GM10847 (cell line): ENCODE data around the gene KDM4D.

Experiments used
- POLR2A ChIP-seq: IDR thresholded peaks from 2 replicates; pipeline ENCODE4 v1.6.1; 2011; ENCODE audit not compliant: insufficient read length; ENCODE audit errors: extremely low read depth

Gene KDM4D

GRCh38 chr11:95003716-95004115, 30.2 kb downstream of the KDM4D start:
- no peak for TF ChIP-seq POLR2A

GRCh38 chr11:95005642-95006041, 32.1 kb downstream of the KDM4D start:
- no peak for TF ChIP-seq POLR2A

- TF ChIP-seq POLR2A = no peak
These were observed 37.9 kb downstream of the KDM4D start for GRCh38 chr11:95011376-95011775.

DNA sequence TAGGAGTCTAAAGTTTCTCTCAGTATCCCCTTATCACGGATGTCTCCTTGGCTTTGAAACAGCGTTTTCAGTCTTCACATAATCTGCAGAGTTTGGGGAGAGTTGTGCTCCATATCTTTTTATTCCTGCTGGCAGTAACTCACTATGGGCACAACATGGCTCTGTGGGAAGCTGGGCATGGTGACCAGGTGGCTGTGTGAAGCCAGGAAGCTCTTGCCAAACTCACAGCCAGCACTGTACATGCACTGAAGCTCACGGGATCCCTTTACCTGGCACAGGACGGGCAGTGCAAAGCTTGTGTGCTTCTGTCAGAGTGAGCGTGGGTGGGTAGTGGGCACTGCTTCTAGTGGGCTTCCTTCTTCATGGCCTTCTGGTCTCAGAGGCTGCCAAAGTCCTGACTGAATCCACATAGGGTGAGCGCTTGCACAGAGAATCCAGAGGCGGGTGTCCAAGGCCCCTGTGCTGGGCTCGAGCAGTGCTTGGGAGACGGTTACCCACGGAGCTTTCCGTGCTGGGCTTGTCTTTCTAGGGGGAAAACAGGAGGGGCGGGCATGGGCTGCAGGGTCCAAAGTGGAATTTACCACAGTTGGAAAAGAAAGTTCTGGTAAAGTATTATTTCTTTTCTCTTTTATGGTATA, 40.8 kb downstream of the KDM4D start:
- no peak for TF ChIP-seq POLR2A

DNA sequence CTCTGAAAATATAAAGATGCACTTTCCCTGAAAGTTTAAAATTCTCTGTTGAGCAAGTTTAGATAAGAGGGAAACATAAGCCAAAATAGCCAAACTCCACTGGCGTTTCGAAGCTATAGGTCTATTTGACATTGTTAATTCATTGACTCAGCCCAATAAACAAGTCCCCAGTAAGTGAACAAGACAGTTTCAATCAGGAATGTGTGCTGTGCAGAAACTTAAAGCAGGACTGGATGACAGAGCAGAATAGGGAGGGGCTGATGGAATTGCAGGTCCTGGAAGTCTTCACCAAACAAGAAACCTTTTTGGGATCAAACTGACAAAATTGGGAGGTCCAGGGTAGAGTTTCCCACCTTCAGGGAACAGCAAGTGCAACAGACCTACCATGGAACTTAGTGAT, 42.6 kb downstream of the KDM4D start:
- no peak for TF ChIP-seq POLR2A

- no peak for TF ChIP-seq POLR2A
These were observed 51.4 kb downstream of the KDM4D start, which contains the start of gene KDM4E for GRCh38 chr11:95024958-95025357. TSS of gene KDM4E (plus strand) at chr11:95025258. CDS start at chr11:95025558, 300 bp downstream.

GRCh38 chr11:95028357-95028756, 54.8 kb downstream of the KDM4D start:
- no peak for TF ChIP-seq POLR2A

DNA sequence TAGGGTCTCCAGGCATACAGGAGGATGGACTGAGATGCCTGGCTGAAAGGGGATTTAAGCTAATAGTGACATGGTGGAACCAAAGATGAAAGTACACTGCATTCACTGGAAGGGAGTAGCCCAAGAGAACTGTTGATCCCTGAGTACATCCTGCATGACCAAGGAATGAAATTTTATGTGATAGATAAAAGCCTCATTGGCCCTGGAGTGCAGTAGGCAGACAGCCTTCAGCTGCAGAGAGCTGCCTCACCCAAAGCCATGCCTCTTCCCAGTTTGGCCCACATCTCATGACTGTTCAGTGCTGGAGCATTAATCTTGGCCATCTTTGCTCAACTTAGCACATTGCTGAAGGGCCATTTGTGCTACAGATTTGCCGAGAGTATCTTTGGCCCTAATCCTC, 59.5 kb downstream of the KDM4D start:
- no peak for TF ChIP-seq POLR2A

GRCh38 chr11:95035316-95035715, 61.8 kb downstream of the KDM4D start:
- TF ChIP-seq POLR2A = no peak

GRCh38 chr11:95042239-95042638, 68.7 kb downstream of the KDM4D start:
- no peak for TF ChIP-seq POLR2A

GRCh38 chr11:95042906-95043305, 69.4 kb downstream of the KDM4D start:
- no peak for TF ChIP-seq POLR2A

- TF ChIP-seq POLR2A = no peak
These were observed 70.5 kb downstream of the KDM4D start for GRCh38 chr11:95044010-95044409.

DNA sequence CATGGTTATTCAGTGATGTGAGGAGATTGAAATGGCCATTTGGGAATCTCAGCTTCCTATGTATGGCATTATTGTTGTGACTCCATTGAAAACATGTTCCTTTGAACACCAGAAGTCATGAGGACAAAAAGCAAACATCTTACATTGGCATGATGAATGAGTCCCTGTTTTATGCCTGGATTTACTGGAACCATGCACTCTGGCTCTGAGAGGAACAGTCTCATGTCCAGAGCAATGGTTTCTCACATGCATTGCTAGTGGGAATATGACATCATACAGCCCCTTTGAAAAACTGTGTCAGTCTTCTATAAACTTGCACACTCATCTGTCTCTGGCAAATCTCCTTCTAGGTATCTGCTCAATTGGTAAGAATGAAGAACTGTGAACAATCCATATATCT, 72.3 kb downstream of the KDM4D start:
- TF ChIP-seq POLR2A = no peak
